Osteoblast (primary cell): ENCODE results near the gene CHD9NB. TPM values are rescaled to one million over a fixed set of nuclear protein-coding genes. Genes with fewer than 3 reads are reported as not detected.
"Not testable (repeated sequence)": the region's sequence is repeated elsewhere in the genome, so short reads cannot be mapped to it uniquely, and the experiment has no call there.

Experiments
- DNase-seq: peaks from one replicate; pipeline ENCODE4 v3.0.0; 2011; ENCODE audit warnings: low spot score, mixed read lengths; ENCODE audit not compliant: insufficient read length; ENCODE audit errors: missing footprints
- H2AFZ ChIP-seq: 2 replicates; pipeline ENCODE4 v1.6.0; 2011; ENCODE audit warnings: mild to moderate bottlenecking, low read length
- H3K27ac ChIP-seq: 2 replicates; pipeline ENCODE4 v1.5.1; 2011; ENCODE audit warnings: mild to moderate bottlenecking, low read depth, low read length, moderate library complexity
- H3K27me3 ChIP-seq: 2 replicates; pipeline ENCODE4 v1.6.0; 2012; ENCODE audit warnings: mild to moderate bottlenecking, control low read depth, inconsistent platforms, low read length, moderate library complexity; ENCODE audit not compliant: insufficient read depth
- H3K36me3 ChIP-seq: 2 replicates; pipeline ENCODE4 v1.5.1; 2011; ENCODE audit warnings: mild to moderate bottlenecking, low read length, control low read depth, moderate library complexity; ENCODE audit not compliant: insufficient read depth
- H3K4me1 ChIP-seq: 2 replicates; pipeline ENCODE4 v1.5.1; 2011; ENCODE audit warnings: mild to moderate bottlenecking, low read length, control low read depth, moderate library complexity; ENCODE audit not compliant: insufficient read depth
- H3K4me2 ChIP-seq: 2 replicates; pipeline ENCODE4 v1.6.0; 2011; ENCODE audit warnings: mild to moderate bottlenecking, low read length; ENCODE audit not compliant: insufficient read depth
- H3K4me3 ChIP-seq: fragments of 200-600 bp; sonication (generic); 3 replicates; pipeline ENCODE4 v1.5.1; 2012; ENCODE audit warnings: mild to moderate bottlenecking, low read length, inconsistent platforms; ENCODE audit not compliant: insufficient read depth
- H3K79me2 ChIP-seq: 2 replicates; pipeline ENCODE4 v1.6.0; 2012; ENCODE audit warnings: mild to moderate bottlenecking, low read length, control low read depth, inconsistent platforms; ENCODE audit not compliant: insufficient read depth
- H3K9me3 ChIP-seq: 2 replicates; pipeline ENCODE4 v1.5.1; 2011; ENCODE audit warnings: low read depth, low read length, control low read depth
- H4K20me1 ChIP-seq: 2 replicates; pipeline ENCODE4 v1.6.0; 2012; ENCODE audit warnings: mild to moderate bottlenecking, low read length, control low read depth; ENCODE audit not compliant: insufficient read depth
- total RNA-seq: library from RNA; depleted of rRNA; stranded (reverse); fragments of >200 nt; gene quantifications from 2 replicates; pipeline ENCODE4 v1.2.3, GENCODE V29; 2012
- TF ChIP-seq, protein P1 (sequence below): IDR thresholded peaks from 2 replicates; pipeline ENCODE4 v1.5.1; 2011; ENCODE audit warnings: mild to moderate bottlenecking, low read depth, low read length, moderate library complexity; ENCODE audit errors: extremely low read depth

Gene CHD9NB
- total RNA-seq, 1 donor, result 1.1 TPM

DNA sequence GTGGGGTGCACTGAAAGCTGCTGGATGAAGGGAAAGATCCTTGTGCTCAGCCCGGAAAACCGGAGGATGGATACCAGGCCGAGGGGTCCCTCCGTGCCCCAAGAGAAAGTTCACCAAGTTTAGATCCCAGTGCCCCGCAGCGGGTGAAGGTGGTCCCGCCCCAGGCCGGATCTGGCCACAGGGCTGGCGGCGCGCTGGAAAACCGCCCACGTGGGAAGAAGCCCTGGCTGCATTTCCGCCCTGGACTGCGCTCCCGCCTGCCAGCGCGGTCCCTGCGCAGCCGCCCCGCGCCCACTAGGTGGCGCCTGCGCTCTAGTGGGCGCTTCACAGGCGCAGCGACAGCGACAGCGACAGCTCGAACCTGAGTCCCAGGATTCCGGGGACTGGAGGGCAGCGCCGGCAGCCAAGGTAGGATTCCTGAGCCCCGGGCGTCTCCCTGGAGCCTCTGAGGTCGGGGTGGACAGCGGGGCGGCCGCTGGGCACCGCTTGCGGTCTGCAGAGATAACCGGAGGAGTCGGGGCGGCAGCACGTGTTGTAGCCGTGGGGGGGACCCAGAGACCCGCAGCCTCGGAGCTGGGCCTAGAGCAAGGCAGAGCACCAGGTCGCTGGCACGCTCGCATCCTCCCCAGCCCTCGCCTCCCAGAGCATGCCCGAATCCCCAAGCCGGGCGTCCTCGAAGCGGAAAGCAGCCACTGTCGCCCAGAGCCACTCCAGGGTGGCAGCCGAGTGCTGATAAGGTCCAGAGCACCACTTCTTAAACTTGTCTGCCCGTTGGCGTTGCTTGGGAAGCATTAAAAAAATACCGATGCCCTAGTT is 2.2 kb upstream of the CHD9NB start, which contains the start of gene CHD9:
Gene CHD9 (plus strand): TSS at position 322 of the 816 bp plus-strand sequence. CDS start 101,099 bp downstream, outside the sequence.
- Histone ChIP-seq H3K4me3 (peak within 1 kb of the TSS; percentile 91), H3K36me3 (no peaks in the 10 kb centered on the region), H3K9me3 (no peaks in the 10 kb centered on the region), H3K27ac (peak within 1 kb of the TSS; percentile 84), H4K20me1 (no peaks in the 10 kb centered on the region), H3K27me3 (no peaks in the 10 kb centered on the region), H3K4me1 (peaks cover 31% of the 10 kb centered on the region), H3K4me2 (peak within 1 kb of the TSS; percentile 80), H2AFZ (peak within 1 kb of the TSS; percentile 83), H3K79me2 (peaks cover 27% of the 10 kb centered on the region)
- peak; percentile 96 for DNase-seq
- TF ChIP-seq, protein P1, sequence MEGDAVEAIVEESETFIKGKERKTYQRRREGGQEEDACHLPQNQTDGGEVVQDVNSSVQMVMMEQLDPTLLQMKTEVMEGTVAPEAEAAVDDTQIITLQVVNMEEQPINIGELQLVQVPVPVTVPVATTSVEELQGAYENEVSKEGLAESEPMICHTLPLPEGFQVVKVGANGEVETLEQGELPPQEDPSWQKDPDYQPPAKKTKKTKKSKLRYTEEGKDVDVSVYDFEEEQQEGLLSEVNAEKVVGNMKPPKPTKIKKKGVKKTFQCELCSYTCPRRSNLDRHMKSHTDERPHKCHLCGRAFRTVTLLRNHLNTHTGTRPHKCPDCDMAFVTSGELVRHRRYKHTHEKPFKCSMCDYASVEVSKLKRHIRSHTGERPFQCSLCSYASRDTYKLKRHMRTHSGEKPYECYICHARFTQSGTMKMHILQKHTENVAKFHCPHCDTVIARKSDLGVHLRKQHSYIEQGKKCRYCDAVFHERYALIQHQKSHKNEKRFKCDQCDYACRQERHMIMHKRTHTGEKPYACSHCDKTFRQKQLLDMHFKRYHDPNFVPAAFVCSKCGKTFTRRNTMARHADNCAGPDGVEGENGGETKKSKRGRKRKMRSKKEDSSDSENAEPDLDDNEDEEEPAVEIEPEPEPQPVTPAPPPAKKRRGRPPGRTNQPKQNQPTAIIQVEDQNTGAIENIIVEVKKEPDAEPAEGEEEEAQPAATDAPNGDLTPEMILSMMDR, result peak; percentile 92

GRCh38 chr16:53053967-53054669 is 1.4 kb upstream of the CHD9NB start:
- H3K79me2 ChIP-seq, result peaks cover 20% of the 10 kb centered on the region
- no peak for DNase-seq

GRCh38 chr16:53051255-53051654 is 1.4 kb downstream of the CHD9NB start:
- H3K9me3 ChIP-seq, H3K4me2 ChIP-seq, H3K79me2 ChIP-seq, H3K36me3 ChIP-seq, H2AFZ ChIP-seq, H3K27ac ChIP-seq, DNase-seq, H3K4me3 ChIP-seq, H4K20me1 ChIP-seq, H3K27me3 ChIP-seq: not testable (repeated sequence)
- H3K4me1 ChIP-seq, result peaks cover 29% of the 10 kb centered on the region

More at GRCh38 chr16:53053967-53054669, 1.4 kb upstream of the CHD9NB start:
- H3K4me3 ChIP-seq, result peak overlapping the region; percentile 91
- H2AFZ ChIP-seq, result peak overlapping the region; percentile 83
- H3K9me3 ChIP-seq, result no peaks in the 10 kb centered on the region
- peaks cover 31% of the 10 kb centered on the region for H3K4me1 ChIP-seq
- TF ChIP-seq, protein P1, result no peak
- H4K20me1 ChIP-seq, result no peaks in the 10 kb centered on the region
- H3K4me2 ChIP-seq, result peak overlapping the region; percentile 80
- no peaks in the 10 kb centered on the region for H3K36me3 ChIP-seq
- H3K27ac ChIP-seq, result peak overlapping the region; percentile 84
- H3K27me3 ChIP-seq, result no peaks in the 10 kb centered on the region

GRCh38 chr16:53048139-53048915 is 4.4 kb downstream of the CHD9NB start:
- no peak overlapping the region for H3K27ac ChIP-seq
- DNase-seq, result no peak
- no peaks in the 10 kb centered on the region for H3K9me3 ChIP-seq
- H3K4me3 ChIP-seq, result no peak overlapping the region
- H3K79me2 ChIP-seq, result no peaks in the 10 kb centered on the region
- no peaks in the 10 kb centered on the region for H4K20me1 ChIP-seq
- H3K27me3 ChIP-seq, result no peaks in the 10 kb centered on the region
- no peak overlapping the region for H3K4me2 ChIP-seq
- H3K4me1 ChIP-seq, result peaks cover 9% of the 10 kb centered on the region
- H3K36me3 ChIP-seq, result no peaks in the 10 kb centered on the region
- H2AFZ ChIP-seq, result no peak overlapping the region
- TF ChIP-seq, protein P1, result no peak

DNA sequence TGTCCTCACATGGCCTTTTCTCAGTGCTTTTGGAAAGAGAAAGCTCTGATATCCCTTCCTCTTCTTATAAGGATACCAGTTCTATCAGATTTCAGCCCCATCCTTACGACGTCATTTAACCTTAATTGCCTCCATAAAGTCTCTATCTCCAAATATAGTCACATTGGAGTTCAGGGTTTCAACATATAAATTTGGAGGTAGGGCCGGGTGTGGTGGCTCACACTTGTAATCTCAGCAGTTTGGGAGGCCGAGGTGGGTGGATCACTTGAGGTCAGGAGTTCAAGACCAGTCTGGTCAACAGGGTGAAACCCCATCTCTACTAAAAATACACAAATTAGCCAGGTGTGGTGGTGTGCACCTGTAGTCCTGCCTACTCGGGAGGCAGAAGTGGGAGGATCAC is 5.2 kb downstream of the CHD9NB start:
- DNase-seq, H3K27ac ChIP-seq, H3K36me3 ChIP-seq, H4K20me1 ChIP-seq, H3K27me3 ChIP-seq, H3K79me2 ChIP-seq, H3K4me2 ChIP-seq, H2AFZ ChIP-seq, H3K4me1 ChIP-seq, H3K4me3 ChIP-seq, H3K9me3 ChIP-seq: not testable (repeated sequence)
